Nephron progenitor cell (in vitro differentiated cells): Measurements from ENCODE around the gene PIWIL4.

Experiments
- DNase-seq: peaks from one replicate; pipeline ENCODE4 v3.0.0; 2021
- H3K27ac Mint-ChIP-seq: 2 replicates; pipeline ENCODE4 v1.8.0; 2021; ENCODE audit warnings: mild to moderate bottlenecking, moderate library complexity, mixed read lengths
- H3K27me3 Mint-ChIP-seq: 2 replicates; pipeline ENCODE4 v1.8.0; 2021; ENCODE audit warnings: mild to moderate bottlenecking, low read depth, mixed read lengths; ENCODE audit not compliant: poor library complexity
- H3K36me3 Mint-ChIP-seq: 2 replicates; pipeline ENCODE4 v1.8.0; 2021; ENCODE audit warnings: low read depth, mixed read lengths
- H3K4me1 Mint-ChIP-seq: 2 replicates; pipeline ENCODE4 v1.8.0; 2021; ENCODE audit warnings: mixed read lengths
- H3K4me3 Mint-ChIP-seq: 2 replicates; pipeline ENCODE4 v1.8.0; 2021; ENCODE audit warnings: mild to moderate bottlenecking, moderate library complexity, mixed read lengths
- H3K9me3 Mint-ChIP-seq: 2 replicates; pipeline ENCODE4 v1.8.0; 2021; ENCODE audit warnings: mild to moderate bottlenecking, moderate library complexity, mixed read lengths
- TF ChIP-seq, protein P1 (sequence below): fragments of 200-600 bp; sonication (generic); IDR thresholded peaks from 2 replicates; pipeline ENCODE4 v1.5.0; 2021; ENCODE audit warnings: antibody characterized with exemption

The PIWIL4 gene

DNA sequence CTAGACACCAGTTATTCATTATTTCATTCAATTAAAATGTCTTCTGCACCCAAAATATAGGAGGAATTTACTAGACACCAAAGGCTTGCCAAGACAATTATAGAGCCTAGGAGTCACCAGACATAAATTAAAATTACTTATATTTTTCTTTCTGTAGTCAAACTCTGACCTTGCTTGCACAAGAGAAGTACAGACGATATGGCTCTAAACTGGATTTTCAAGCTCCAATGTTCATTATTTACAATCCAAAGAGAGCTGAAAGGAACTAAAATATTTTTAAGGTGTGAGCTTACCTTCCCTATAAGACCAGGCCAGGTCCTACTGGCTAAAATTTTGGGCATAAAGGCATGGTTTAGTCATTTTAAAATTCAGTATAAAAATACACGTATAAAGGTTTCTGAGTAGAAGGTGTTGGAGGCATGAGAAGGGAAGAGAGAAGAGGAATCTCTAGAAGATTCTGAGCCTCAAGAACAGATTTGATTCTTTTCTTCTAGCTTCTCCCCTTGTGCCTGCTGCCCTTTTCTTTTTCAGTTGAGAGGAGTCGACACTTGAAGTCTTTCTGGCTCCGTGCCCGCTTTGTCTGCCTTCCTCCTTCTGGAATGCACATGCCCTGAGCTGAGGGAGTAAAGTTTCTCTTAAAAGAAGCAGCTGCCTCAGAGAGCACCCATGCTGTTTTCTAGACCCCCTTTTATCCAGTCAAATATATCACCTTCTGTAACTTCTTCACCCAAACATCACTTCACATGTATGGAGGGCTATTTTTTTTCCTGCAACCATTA lies 41.4 kb upstream of the PIWIL4 start:
- no peak for DNase-seq
- Mint-ChIP-seq H3K4me1 (peaks cover 6% of the 10 kb centered on the region), H3K27me3 (peaks cover 19% of the 10 kb centered on the region), H3K36me3 (no peaks in the 10 kb centered on the region), H3K9me3 (no peaks in the 10 kb centered on the region), H3K4me3 (no peak overlapping the region), H3K27ac (no peak overlapping the region)
- TF ChIP-seq, protein P1, sequence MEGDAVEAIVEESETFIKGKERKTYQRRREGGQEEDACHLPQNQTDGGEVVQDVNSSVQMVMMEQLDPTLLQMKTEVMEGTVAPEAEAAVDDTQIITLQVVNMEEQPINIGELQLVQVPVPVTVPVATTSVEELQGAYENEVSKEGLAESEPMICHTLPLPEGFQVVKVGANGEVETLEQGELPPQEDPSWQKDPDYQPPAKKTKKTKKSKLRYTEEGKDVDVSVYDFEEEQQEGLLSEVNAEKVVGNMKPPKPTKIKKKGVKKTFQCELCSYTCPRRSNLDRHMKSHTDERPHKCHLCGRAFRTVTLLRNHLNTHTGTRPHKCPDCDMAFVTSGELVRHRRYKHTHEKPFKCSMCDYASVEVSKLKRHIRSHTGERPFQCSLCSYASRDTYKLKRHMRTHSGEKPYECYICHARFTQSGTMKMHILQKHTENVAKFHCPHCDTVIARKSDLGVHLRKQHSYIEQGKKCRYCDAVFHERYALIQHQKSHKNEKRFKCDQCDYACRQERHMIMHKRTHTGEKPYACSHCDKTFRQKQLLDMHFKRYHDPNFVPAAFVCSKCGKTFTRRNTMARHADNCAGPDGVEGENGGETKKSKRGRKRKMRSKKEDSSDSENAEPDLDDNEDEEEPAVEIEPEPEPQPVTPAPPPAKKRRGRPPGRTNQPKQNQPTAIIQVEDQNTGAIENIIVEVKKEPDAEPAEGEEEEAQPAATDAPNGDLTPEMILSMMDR = no peak

DNA sequence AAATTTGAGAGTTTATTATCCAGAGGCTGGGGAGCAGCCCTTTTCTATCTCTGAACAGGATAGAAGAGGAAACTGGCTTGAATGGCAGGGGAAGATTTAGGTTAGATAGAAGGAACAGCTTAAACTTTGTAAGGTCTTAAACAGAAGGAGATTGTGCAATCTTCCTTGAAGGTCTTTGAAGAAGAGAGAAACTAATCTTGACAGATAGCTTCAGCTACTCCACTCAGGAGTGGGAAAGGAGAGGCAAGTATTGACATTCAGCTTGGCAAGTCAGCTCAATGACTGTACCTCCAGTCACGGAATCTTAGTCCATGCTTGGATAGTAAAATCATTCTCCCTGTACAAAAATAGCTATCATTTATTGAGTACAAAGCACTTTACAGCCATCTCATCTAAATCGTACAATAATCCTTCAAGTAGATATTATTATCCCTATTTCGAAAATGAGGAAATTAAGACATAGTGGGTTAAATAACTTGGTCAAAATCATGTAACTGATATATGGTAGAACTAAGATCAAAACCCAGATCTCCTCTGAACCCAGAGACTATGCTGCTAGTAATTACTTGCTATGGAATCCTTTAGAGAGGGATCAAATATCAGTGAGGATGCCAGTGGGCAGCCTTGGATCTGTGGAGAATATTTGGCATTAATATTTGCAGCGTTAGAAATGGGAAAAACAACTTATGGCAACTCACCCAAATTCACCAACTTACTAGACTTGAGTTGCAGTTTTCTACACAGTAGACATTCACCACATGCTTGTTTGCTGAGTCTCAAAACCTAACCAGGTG lies 40.3 kb upstream of the PIWIL4 start:
- no peaks in the 10 kb centered on the region for H3K36me3 Mint-ChIP-seq
- H3K4me1 Mint-ChIP-seq = peaks cover 6% of the 10 kb centered on the region
- no peak overlapping the region for H3K27ac Mint-ChIP-seq
- TF ChIP-seq, protein P1 = no peak
- no peaks in the 10 kb centered on the region for H3K9me3 Mint-ChIP-seq
- no peak for DNase-seq
- no peak overlapping the region for H3K4me3 Mint-ChIP-seq
- peaks cover 19% of the 10 kb centered on the region for H3K27me3 Mint-ChIP-seq

DNA sequence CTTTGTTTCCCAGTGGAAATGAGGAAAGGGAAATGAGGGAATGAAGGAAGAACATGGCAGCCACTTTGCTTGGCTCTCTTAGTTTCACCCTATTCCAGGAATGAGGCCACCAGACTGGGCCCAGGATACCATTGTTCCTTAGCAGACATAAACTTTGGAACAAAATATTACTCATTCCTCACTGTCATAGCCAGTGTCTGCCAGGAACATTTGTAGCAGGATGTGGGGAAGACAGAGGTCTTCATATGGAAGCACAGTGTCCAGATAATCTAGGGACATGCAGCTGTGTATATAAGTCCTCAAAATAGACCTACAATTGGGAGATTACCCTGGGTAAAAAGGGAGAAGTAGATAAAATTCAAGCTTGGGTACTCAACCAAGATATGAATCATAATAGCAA lies 38.6 kb upstream of the PIWIL4 start:
- Mint-ChIP-seq H3K4me3 (no peak overlapping the region), H3K36me3 (no peaks in the 10 kb centered on the region), H3K4me1 (peaks cover 6% of the 10 kb centered on the region), H3K27me3 (peaks cover 19% of the 10 kb centered on the region), H3K27ac (no peak overlapping the region), H3K9me3 (no peaks in the 10 kb centered on the region)
- TF ChIP-seq, protein P1 = no peak
- DNase-seq = no peak

DNA sequence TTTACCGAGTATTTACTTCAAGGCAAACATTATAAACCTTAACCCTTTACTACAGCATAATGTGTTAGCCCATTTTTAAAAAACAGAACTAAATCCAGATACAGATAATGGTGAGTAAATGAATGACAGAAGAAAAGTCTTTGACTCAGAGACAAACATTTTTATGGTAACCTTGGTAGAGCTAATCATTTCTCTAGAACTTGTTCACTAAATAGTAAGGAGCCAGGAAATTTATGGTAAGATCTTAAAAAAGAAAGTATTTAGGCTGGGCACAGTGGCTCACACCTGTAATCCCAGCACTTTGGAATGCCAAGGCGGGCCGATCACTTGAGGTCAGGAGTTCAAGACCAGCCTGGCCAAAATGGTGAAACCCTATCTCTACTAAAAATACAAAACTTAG lies 35.0 kb upstream of the PIWIL4 start:
- no peak overlapping the region for H3K4me3 Mint-ChIP-seq
- no peaks in the 10 kb centered on the region for H3K9me3 Mint-ChIP-seq
- H3K27ac Mint-ChIP-seq = no peak overlapping the region
- H3K36me3 Mint-ChIP-seq = no peaks in the 10 kb centered on the region
- H3K4me1 Mint-ChIP-seq = no peaks in the 10 kb centered on the region
- peaks cover 21% of the 10 kb centered on the region for H3K27me3 Mint-ChIP-seq
- DNase-seq = no peak
- TF ChIP-seq, protein P1 = no peak

DNA sequence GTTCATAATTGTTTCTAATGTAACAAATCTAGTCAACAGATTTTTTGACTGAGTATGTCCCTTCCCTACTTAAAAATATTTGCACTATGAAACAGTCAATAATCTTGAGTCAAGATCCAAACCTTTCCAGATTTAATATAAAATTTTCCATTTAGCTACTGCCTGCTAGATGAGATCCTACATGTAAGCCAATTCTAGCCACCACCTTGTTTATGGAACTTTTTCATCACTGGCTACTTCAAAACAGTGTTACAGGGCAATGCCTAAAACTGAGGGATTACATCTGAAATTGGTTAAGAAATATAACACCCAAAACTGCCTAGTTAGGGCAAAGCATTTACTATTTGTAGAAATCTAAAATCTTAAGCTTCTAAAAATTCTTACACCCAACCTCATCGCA lies 34.0 kb upstream of the PIWIL4 start:
- H3K27ac Mint-ChIP-seq = no peak overlapping the region
- no peak overlapping the region for H3K4me3 Mint-ChIP-seq
- H3K9me3 Mint-ChIP-seq = no peaks in the 10 kb centered on the region
- DNase-seq = no peak
- H3K36me3 Mint-ChIP-seq = no peaks in the 10 kb centered on the region
- TF ChIP-seq, protein P1 = no peak
- H3K4me1 Mint-ChIP-seq = no peaks in the 10 kb centered on the region
- peaks cover 17% of the 10 kb centered on the region for H3K27me3 Mint-ChIP-seq
